ENCODE data around the gene TM2D3.

TM2D3 gene, protein sequence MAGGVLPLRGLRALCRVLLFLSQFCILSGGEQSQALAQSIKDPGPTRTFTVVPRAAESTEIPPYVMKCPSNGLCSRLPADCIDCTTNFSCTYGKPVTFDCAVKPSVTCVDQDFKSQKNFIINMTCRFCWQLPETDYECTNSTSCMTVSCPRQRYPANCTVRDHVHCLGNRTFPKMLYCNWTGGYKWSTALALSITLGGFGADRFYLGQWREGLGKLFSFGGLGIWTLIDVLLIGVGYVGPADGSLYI

DNA sequence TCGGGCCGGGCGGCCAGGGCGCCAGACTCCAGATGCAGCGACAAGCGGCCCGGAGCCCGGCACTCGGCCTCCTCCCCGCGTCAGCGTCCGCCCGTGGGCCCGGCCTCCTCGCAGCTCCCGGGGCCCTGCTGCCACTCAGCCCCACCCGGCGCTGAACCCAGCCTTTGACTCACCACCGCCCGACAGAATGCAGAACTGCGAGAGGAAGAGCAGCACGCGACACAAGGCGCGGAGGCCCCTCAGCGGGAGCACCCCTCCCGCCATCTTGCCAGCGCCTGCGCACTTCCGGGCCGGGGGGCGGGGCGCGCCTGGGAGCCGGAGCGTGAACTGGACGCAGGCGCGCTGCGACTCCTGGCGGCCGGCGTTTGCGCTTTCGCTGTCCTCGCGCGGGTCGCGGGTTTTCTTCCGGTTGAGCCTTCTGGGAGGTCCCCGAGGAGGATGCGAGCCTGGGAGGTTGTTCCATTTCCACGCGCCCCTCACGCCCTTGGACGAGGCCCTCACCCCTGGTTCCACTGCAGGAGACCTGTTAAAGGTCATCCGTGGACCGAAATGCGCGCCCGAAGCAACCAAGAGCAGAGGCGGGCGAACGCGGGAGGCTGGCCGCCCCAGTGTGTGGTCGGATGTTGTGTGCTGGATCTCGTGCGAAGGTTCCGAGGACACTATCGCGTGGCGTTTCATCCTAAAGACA, at the start of gene TM2D3:
Gene TM2D3, minus strand, starts transcription at position 284 of the 688 bp plus-strand sequence. Its CDS starts 20 bp downstream, at position 264.
- Histone ChIP-seq H3K36me3 (ENCODE audit: insufficient read depth, low read length) (peaks cover 23% of the 10 kb centered on the region), H3K9me3 (ENCODE audit: low read length) (no peaks in the 10 kb centered on the region), H3K27me3 (ENCODE audit: control insufficient read depth in 1 of 2, insufficient read depth in 2 of 2, low read length in 2 of 2) (no peaks in the 10 kb centered on the region), H3K4me3 (ENCODE audit: low read depth in 1 of 2, low read length in 2 of 2) (peak within 1 kb of the TSS; percentile 59 to 85), H3K4me1 (ENCODE audit: insufficient read depth, low read length) (peaks cover 28% of the 10 kb centered on the region), H3K27ac (ENCODE audit: low read depth, low read length) (peak within 1 kb of the TSS; percentile 93), H3K9ac (ENCODE audit: low read length) (peak within 1 kb of the TSS; percentile 98)

DNA sequence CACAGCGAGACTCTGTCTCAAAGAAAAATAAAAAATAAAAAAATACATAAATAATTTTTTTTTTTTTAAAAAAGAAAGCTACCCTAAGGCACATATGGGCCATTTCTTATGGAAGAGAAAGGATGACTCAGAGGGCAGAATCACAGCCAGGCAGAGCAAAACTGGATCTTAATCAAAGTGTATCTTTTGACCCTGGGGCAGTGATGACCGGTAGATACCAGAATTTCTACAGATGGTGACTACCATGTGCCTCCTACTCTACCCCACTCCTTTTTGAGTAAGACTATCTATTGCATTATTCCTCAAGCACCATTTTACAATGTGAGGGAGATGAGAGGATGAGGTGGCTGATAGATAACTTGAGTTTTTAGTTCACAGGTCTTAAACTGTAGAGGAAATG, 46.1 kb upstream of the TM2D3 start:
- no peaks in the 10 kb centered on the region for H3K4me1 ChIP-seq (ENCODE audit: insufficient read depth, low read length)
- no peak overlapping the region for H3K9ac ChIP-seq (ENCODE audit: low read length)
- H3K9me3 ChIP-seq (ENCODE audit: low read length), result no peaks in the 10 kb centered on the region
- H3K27ac ChIP-seq (ENCODE audit: low read depth, low read length), result no peak overlapping the region
- H3K27me3 ChIP-seq (ENCODE audit: control insufficient read depth in 1 of 2, insufficient read depth in 2 of 2, low read length in 2 of 2), result no peaks in the 10 kb centered on the region
- H3K4me3 ChIP-seq (ENCODE audit: low read depth in 1 of 2, low read length in 2 of 2), result no peak overlapping the region
- peaks cover 81% of the 10 kb centered on the region for H3K36me3 ChIP-seq (ENCODE audit: insufficient read depth, low read length)

DNA sequence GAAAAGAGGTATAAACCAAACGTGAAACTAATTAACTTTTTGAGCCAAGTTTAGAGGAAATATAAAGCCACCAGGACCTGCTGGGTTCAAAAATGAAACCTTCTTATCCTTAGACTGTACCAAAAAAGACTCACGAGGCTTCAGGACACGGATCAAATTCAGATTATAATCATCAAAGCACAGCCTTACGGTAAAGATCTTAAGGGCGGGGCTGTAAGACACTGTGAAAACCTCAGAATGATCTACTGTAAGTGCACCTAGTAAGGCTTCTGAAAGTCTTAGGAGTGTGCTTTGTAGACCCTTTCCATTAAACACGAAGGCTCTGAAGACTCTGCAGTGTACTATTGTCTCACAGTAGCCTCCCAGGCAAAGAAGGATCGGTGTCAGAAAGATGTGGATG, 45.3 kb upstream of the TM2D3 start:
- no peaks in the 10 kb centered on the region for H3K4me1 ChIP-seq (ENCODE audit: insufficient read depth, low read length)
- no peaks in the 10 kb centered on the region for H3K9me3 ChIP-seq (ENCODE audit: low read length)
- no peak overlapping the region for H3K4me3 ChIP-seq (ENCODE audit: low read depth in 1 of 2, low read length in 2 of 2)
- no peaks in the 10 kb centered on the region for H3K27me3 ChIP-seq (ENCODE audit: control insufficient read depth in 1 of 2, insufficient read depth in 2 of 2, low read length in 2 of 2)
- no peak overlapping the region for H3K9ac ChIP-seq (ENCODE audit: low read length)
- peaks cover 74% of the 10 kb centered on the region for H3K36me3 ChIP-seq (ENCODE audit: insufficient read depth, low read length)
- no peak overlapping the region for H3K27ac ChIP-seq (ENCODE audit: low read depth, low read length)

DNA sequence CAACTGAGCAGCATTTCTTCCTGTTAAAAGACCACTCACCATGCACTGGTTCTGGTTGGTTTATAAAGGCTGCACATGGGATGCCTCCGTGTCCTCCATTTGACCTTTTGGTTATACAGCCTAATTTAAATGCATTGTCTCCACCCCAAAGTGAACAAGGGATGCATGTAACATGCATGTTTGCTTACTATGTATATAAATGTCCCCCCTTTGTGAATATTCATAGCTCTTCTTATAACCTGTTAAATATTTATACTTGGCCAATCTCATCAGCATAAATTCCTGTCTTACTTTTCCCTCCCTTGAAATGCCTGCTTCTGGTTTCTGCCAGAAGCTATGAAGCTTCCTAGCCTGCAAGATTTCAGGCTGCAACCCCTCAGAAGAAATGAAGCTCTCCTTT, 44.6 kb upstream of the TM2D3 start:
- H3K27ac ChIP-seq (ENCODE audit: low read depth, low read length), result no peak overlapping the region
- H3K27me3 ChIP-seq (ENCODE audit: control insufficient read depth in 1 of 2, insufficient read depth in 2 of 2, low read length in 2 of 2), result no peaks in the 10 kb centered on the region
- H3K9me3 ChIP-seq (ENCODE audit: low read length), result no peaks in the 10 kb centered on the region
- no peaks in the 10 kb centered on the region for H3K4me1 ChIP-seq (ENCODE audit: insufficient read depth, low read length)
- H3K36me3 ChIP-seq (ENCODE audit: insufficient read depth, low read length), result peaks cover 70% of the 10 kb centered on the region
- no peak overlapping the region for H3K4me3 ChIP-seq (ENCODE audit: low read depth in 1 of 2, low read length in 2 of 2)
- H3K9ac ChIP-seq (ENCODE audit: low read length), result no peak overlapping the region

DNA sequence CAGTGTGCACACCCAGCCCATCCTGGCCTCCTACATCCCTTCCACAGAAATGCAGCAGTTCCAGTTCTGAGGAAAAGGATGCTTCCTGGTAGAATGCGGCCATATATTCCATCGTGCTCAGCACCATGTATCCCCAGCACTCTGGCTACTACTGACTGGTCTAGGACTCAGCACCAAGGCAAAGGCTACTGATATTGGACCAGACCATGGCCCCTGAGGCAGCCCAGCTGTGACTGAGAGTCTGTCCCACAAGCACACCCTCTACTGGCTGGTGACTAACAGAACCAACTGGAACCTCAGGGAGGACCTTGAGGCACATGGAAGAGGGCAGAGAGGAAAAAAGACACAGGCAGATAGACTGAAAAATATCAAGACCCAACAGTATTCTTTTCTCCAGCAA, 42.1 kb upstream of the TM2D3 start:
- no peak overlapping the region for H3K4me3 ChIP-seq (ENCODE audit: low read depth in 1 of 2, low read length in 2 of 2)
- H3K9ac ChIP-seq (ENCODE audit: low read length), result no peak overlapping the region
- no peak overlapping the region for H3K27ac ChIP-seq (ENCODE audit: low read depth, low read length)
- no peaks in the 10 kb centered on the region for H3K9me3 ChIP-seq (ENCODE audit: low read length)
- H3K4me1 ChIP-seq (ENCODE audit: insufficient read depth, low read length), result no peaks in the 10 kb centered on the region
- no peaks in the 10 kb centered on the region for H3K27me3 ChIP-seq (ENCODE audit: control insufficient read depth in 1 of 2, insufficient read depth in 2 of 2, low read length in 2 of 2)
- peaks cover 60% of the 10 kb centered on the region for H3K36me3 ChIP-seq (ENCODE audit: insufficient read depth, low read length)

DNA sequence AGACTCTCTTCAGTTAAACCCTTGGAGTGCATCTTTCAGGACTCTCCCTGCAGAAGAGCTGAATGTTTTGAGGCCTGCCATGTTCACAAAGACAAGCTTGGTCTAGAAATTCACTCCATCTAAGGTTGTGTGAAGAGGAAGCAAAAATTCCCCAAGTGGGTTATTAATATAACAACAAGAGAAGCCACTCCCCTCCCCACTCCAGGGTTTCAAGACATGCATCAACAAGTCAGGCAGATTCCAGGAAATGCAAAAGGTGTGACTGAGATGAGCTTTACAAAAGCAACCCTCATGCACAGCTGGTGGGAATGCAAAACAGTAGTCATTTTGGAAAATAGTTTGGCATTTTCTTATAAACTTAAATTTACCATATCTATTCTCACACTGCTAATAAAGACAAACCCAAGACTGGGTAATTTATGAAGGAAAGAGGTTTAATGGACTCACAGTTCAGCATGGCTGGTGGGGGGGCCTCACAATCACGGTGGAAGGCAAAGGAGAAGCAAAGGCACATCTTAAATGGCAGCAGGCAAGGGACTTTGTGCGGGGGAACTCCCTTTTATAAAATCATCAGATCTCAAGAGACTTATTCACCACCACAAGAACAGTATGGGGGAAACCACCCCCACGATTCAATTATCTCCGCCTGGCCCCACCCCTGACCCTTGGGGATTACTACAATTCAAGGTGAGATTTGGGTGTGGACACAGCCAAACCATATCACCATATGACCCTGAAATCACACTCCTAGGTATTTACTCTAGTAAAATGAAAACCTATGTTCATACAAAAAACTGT, 40.8 kb upstream of the TM2D3 start:
- H3K9me3 ChIP-seq (ENCODE audit: low read length), result no peaks in the 10 kb centered on the region
- peaks cover 53% of the 10 kb centered on the region for H3K36me3 ChIP-seq (ENCODE audit: insufficient read depth, low read length)
- no peak overlapping the region for H3K4me3 ChIP-seq (ENCODE audit: low read depth in 1 of 2, low read length in 2 of 2)
- no peak overlapping the region for H3K27ac ChIP-seq (ENCODE audit: low read depth, low read length)
- no peaks in the 10 kb centered on the region for H3K27me3 ChIP-seq (ENCODE audit: control insufficient read depth in 1 of 2, insufficient read depth in 2 of 2, low read length in 2 of 2)
- H3K4me1 ChIP-seq (ENCODE audit: insufficient read depth, low read length), result no peaks in the 10 kb centered on the region
- H3K9ac ChIP-seq (ENCODE audit: low read length), result no peak overlapping the region

DNA sequence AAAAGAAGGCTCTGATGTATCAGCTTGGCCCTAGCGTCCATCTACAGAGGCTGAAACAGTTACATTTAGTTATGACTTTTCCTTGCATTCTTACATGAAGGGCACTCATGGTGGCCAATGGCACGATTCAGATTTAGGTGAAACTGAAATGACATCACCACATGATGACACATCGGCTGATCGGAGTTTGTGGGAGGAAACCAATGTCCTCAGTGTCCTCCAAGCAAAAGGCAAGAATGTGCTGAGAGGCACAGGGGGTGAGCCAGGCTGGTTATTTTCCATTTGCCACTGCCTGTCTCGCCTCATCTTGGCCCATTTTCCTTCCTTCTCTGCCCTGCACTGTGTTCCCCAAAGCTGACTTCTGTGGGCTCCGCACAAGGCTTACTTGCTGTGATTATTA, 37.7 kb upstream of the TM2D3 start:
- H3K4me1 ChIP-seq (ENCODE audit: insufficient read depth, low read length), result peaks cover 8% of the 10 kb centered on the region
- H3K4me3 ChIP-seq (ENCODE audit: low read depth in 1 of 2, low read length in 2 of 2), result no peak overlapping the region
- H3K27me3 ChIP-seq (ENCODE audit: control insufficient read depth in 1 of 2, insufficient read depth in 2 of 2, low read length in 2 of 2), result no peaks in the 10 kb centered on the region
- no peaks in the 10 kb centered on the region for H3K9me3 ChIP-seq (ENCODE audit: low read length)
- peaks cover 29% of the 10 kb centered on the region for H3K36me3 ChIP-seq (ENCODE audit: insufficient read depth, low read length)
- H3K27ac ChIP-seq (ENCODE audit: low read depth, low read length), result no peak overlapping the region
- no peak overlapping the region for H3K9ac ChIP-seq (ENCODE audit: low read length)

DNA sequence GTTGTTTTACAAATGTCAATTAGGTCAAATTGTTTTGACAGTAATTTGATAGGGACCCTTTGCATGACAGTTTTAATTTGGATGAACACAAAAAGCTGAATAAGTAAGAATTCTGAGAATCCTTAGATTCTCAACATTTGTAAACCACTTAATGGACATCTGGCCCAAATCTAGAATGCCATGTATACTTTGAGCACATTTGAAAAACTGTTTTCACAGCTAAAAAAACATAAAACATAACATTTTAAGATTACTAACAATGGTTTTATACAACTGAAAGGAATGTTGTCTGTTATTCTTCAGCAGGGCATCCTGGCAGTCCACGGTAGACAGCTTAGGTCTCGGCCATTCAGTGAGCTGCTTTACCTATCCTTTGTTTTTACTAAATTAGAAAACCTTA, 34.5 kb upstream of the TM2D3 start:
- Histone ChIP-seq H3K4me3 (ENCODE audit: low read depth in 1 of 2, low read length in 2 of 2) (no peak overlapping the region), H3K9me3 (ENCODE audit: low read length) (no peaks in the 10 kb centered on the region), H3K4me1 (ENCODE audit: insufficient read depth, low read length) (peaks cover 8% of the 10 kb centered on the region), H3K27me3 (ENCODE audit: control insufficient read depth in 1 of 2, insufficient read depth in 2 of 2, low read length in 2 of 2) (no peaks in the 10 kb centered on the region), H3K9ac (ENCODE audit: low read length) (no peak overlapping the region), H3K36me3 (ENCODE audit: insufficient read depth, low read length) (peaks cover 20% of the 10 kb centered on the region), H3K27ac (ENCODE audit: low read depth, low read length) (no peak overlapping the region)

DNA sequence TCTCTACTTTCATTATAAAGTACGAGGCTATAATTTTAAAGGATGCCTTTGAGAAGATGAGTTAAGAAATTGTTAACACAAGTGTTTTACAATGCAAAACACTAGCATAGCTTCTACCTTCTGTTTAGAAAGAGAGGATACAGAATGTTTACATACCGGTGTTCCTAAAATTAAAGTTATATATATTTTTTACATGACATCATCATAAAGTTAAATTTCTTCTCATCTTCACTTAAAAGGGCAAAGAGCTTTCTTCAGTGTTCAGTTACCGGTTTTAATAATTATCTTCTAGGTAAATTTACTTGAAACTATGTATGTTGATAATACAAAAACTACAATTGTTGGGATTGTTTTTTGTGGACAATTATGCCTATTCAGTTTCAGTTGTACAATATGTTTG, 32.7 kb upstream of the TM2D3 start:
- peaks cover 17% of the 10 kb centered on the region for H3K36me3 ChIP-seq (ENCODE audit: insufficient read depth, low read length)
- no peaks in the 10 kb centered on the region for H3K27me3 ChIP-seq (ENCODE audit: control insufficient read depth in 1 of 2, insufficient read depth in 2 of 2, low read length in 2 of 2)
- H3K9ac ChIP-seq (ENCODE audit: low read length), result no peak overlapping the region
- H3K4me1 ChIP-seq (ENCODE audit: insufficient read depth, low read length), result peaks cover 8% of the 10 kb centered on the region
- no peak overlapping the region for H3K27ac ChIP-seq (ENCODE audit: low read depth, low read length)
- H3K4me3 ChIP-seq (ENCODE audit: low read depth in 1 of 2, low read length in 2 of 2), result no peak overlapping the region
- no peaks in the 10 kb centered on the region for H3K9me3 ChIP-seq (ENCODE audit: low read length)

DNA sequence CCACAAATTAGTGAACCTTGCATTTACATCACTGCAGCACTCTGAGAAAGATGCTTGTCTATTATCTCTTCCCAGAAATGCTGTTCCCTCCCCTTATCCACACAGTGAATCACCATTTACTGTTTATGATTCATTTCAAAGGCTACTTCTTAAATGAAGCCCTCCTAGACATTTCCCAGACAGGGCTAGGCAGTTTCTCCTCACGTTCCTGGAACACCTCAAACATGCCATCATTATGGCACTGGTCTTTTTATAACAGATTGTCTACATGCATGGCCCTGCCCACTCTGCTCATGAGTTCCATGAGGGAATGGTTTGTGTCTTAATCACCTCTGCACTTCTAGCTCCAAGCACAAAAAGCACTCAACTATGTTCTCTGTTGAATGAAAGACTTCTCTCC, 32.2 kb upstream of the TM2D3 start:
- Histone ChIP-seq H3K27ac (ENCODE audit: low read depth, low read length) (no peak overlapping the region), H3K27me3 (ENCODE audit: control insufficient read depth in 1 of 2, insufficient read depth in 2 of 2, low read length in 2 of 2) (no peaks in the 10 kb centered on the region), H3K4me3 (ENCODE audit: low read depth in 1 of 2, low read length in 2 of 2) (no peak overlapping the region), H3K36me3 (ENCODE audit: insufficient read depth, low read length) (peaks cover 12% of the 10 kb centered on the region), H3K9ac (ENCODE audit: low read length) (no peak overlapping the region), H3K9me3 (ENCODE audit: low read length) (no peaks in the 10 kb centered on the region), H3K4me1 (ENCODE audit: insufficient read depth, low read length) (peaks cover 8% of the 10 kb centered on the region)

DNA sequence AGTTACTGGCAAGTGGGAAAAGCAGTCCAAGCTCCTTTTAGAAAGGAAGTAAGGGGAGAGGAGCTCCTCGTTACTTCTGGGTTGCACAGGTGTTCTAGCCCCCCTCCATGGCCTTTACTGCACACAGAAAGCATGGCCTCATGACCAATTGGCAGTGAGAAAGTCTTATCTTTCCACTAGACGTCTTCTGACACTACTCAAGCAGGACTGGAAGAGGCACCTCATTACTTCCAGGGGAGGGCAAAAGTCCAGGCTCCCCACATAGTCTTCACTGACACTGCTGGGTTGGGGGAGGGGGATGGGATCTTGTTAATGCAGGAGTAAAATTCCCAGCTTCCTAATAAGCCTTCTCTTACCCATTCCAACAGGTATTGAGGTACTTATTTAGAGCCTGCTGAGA, 27.6 kb upstream of the TM2D3 start:
- peaks cover 14% of the 10 kb centered on the region for H3K36me3 ChIP-seq (ENCODE audit: insufficient read depth, low read length)
- H3K27ac ChIP-seq (ENCODE audit: low read depth, low read length), result no peak overlapping the region
- no peaks in the 10 kb centered on the region for H3K9me3 ChIP-seq (ENCODE audit: low read length)
- no peaks in the 10 kb centered on the region for H3K4me1 ChIP-seq (ENCODE audit: insufficient read depth, low read length)
- no peak overlapping the region for H3K4me3 ChIP-seq (ENCODE audit: low read depth in 1 of 2, low read length in 2 of 2)
- H3K27me3 ChIP-seq (ENCODE audit: control insufficient read depth in 1 of 2, insufficient read depth in 2 of 2, low read length in 2 of 2), result no peaks in the 10 kb centered on the region
- no peak overlapping the region for H3K9ac ChIP-seq (ENCODE audit: low read length)

Measured in muscle layer of colon (tissue), 2 donors.